ENCODE results near the gene PRKCA. TPM values are rescaled to one million over a fixed set of nuclear protein-coding genes. Genes with fewer than 3 reads are reported as not detected.

The PRKCA gene
- total and polyA plus RNA-seq, 2 experiments from 2014 or later: 6.4 to 35.4 TPM

DNA sequence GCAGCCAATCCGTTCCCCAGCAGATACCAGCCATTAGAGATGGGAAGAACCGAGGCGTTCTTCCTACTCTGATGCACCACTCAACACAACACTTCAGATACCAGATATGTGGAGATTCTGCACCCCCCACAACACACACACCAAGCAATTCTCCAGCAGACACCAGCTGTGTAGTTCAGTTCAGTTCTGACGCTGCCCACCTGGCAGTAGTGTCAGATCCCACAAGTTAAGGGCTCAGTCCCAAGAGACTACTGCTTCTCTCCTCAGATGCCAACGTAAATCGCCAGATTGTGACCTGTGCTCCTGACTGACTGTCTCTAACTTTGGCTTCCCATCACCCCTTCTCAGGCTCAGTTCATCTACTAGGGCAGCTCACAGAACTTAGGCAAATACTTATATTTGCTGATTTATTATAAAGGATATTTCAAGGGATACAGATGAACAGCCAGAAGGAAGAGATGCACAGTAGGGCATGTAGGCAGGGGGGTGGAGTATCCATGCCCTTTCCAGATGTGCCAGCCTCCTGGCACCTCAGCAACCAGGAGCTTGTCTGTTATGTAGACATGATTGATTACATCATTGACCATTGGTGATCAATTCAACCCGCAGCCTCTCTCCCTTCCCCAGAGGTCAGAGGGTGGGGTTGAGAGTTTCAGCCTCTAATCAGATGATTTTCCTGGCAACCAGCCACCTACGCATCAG lies 110.6 kb downstream of the PRKCA start:
- no peaks in the 10 kb centered on the region for H3K27me3 ChIP-seq (ENCODE audit: insufficient read depth)
- no peak overlapping the region for H3K27ac ChIP-seq (ENCODE audit: low read depth)
- H3K27ac Mint-ChIP-seq: no peak overlapping the region
- no peaks in the 10 kb centered on the region for H3K36me3 ChIP-seq (ENCODE audit: insufficient read depth)
- no peak overlapping the region for H3K4me3 Mint-ChIP-seq
- H3K4me1 ChIP-seq (ENCODE audit: insufficient read depth): no peaks in the 10 kb centered on the region
- TF ChIP-seq EZH2phosphoT487 (IDR thresholded peaks at IDR 0.05; ENCODE audit: unreplicated experiment) (no peak), CTCF (conservative IDR thresholded peaks at IDR 0.05; ENCODE audit: low read depth in 2 of 2) (no peak), REST (IDR thresholded peaks at IDR 0.05; ENCODE audit: unreplicated experiment) (no peak), ZNF114 (CRISPR knock-in tag; IDR thresholded peaks at IDR 0.05) (no peak), STAT1 (IDR thresholded peaks at IDR 0.05; ENCODE audit: unreplicated experiment) (no peak), NANOG (IDR thresholded peaks at IDR 0.05; ENCODE audit: borderline replicate concordance) (no peak), JUNB (IDR thresholded peaks at IDR 0.05; ENCODE audit: unreplicated experiment) (no peak), EZH2 (IDR thresholded peaks at IDR 0.05; ENCODE audit: low read depth, unreplicated experiment) (no peak), CREB1 (CRISPR knock-in tag; IDR thresholded peaks at IDR 0.05; ENCODE audit: low read depth) (no peak), POLR2AphosphoS5 (IDR thresholded peaks at IDR 0.05; ENCODE audit: low read depth) (no peak)
- TF ChIP-seq, protein P1, sequence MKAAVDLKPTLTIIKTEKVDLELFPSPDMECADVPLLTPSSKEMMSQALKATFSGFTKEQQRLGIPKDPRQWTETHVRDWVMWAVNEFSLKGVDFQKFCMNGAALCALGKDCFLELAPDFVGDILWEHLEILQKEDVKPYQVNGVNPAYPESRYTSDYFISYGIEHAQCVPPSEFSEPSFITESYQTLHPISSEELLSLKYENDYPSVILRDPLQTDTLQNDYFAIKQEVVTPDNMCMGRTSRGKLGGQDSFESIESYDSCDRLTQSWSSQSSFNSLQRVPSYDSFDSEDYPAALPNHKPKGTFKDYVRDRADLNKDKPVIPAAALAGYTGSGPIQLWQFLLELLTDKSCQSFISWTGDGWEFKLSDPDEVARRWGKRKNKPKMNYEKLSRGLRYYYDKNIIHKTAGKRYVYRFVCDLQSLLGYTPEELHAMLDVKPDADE (IDR thresholded peaks at IDR 0.05): no peak
- TF ChIP-seq, protein P2, sequence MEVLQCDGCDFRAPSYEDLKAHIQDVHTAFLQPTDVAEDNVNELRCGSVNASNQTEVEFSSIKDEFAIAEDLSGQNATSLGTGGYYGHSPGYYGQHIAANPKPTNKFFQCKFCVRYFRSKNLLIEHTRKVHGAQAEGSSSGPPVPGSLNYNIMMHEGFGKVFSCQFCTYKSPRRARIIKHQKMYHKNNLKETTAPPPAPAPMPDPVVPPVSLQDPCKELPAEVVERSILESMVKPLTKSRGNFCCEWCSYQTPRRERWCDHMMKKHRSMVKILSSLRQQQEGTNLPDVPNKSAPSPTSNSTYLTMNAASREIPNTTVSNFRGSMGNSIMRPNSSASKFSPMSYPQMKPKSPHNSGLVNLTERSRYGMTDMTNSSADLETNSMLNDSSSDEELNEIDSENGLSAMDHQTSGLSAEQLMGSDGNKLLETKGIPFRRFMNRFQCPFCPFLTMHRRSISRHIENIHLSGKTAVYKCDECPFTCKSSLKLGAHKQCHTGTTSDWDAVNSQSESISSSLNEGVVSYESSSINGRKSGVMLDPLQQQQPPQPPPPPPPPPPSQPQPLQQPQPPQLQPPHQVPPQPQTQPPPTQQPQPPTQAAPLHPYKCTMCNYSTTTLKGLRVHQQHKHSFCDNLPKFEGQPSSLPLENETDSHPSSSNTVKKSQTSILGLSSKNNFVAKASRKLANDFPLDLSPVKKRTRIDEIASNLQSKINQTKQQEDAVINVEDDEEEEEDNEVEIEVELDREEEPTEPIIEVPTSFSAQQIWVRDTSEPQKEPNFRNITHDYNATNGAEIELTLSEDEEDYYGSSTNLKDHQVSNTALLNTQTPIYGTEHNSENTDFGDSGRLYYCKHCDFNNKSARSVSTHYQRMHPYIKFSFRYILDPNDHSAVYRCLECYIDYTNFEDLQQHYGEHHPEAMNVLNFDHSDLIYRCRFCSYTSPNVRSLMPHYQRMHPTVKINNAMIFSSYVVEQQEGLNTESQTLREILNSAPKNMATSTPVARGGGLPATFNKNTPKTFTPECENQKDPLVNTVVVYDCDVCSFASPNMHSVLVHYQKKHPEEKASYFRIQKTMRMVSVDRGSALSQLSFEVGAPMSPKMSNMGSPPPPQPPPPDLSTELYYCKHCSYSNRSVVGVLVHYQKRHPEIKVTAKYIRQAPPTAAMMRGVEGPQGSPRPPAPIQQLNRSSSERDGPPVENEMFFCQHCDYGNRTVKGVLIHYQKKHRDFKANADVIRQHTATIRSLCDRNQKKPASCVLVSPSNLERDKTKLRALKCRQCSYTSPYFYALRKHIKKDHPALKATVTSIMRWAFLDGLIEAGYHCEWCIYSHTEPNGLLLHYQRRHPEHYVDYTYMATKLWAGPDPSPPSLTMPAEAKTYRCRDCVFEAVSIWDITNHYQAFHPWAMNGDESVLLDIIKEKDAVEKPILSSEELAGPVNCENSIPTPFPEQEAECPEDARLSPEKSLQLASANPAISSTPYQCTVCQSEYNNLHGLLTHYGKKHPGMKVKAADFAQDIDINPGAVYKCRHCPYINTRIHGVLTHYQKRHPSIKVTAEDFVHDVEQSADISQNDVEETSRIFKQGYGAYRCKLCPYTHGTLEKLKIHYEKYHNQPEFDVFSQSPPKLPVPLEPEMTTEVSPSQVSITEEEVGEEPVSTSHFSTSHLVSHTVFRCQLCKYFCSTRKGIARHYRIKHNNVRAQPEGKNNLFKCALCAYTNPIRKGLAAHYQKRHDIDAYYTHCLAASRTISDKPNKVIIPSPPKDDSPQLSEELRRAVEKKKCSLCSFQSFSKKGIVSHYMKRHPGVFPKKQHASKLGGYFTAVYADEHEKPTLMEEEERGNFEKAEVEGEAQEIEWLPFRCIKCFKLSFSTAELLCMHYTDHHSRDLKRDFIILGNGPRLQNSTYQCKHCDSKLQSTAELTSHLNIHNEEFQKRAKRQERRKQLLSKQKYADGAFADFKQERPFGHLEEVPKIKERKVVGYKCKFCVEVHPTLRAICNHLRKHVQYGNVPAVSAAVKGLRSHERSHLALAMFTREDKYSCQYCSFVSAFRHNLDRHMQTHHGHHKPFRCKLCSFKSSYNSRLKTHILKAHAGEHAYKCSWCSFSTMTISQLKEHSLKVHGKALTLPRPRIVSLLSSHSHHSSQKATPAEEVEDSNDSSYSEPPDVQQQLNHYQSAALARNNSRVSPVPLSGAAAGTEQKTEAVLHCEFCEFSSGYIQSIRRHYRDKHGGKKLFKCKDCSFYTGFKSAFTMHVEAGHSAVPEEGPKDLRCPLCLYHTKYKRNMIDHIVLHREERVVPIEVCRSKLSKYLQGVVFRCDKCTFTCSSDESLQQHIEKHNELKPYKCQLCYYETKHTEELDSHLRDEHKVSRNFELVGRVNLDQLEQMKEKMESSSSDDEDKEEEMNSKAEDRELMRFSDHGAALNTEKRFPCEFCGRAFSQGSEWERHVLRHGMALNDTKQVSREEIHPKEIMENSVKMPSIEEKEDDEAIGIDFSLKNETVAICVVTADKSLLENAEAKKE (CRISPR knock-in tag; IDR thresholded peaks at IDR 0.05): no peak
- H3F3A ChIP-seq (replicated peaks; ENCODE audit: low read depth): no peaks in the 10 kb centered on the region
- ATAC-seq: no peak
- no peak overlapping the region for H3K4me3 ChIP-seq
- H2AFZ ChIP-seq: no peak overlapping the region
- no peaks in the 10 kb centered on the region for H3K36me3 Mint-ChIP-seq (ENCODE audit: low read depth)
- no peaks in the 10 kb centered on the region for H3K9me2 ChIP-seq (ENCODE audit: insufficient read depth)
- no peaks in the 10 kb centered on the region for H4K20me1 ChIP-seq (replicated peaks; ENCODE audit: insufficient read depth)
- H3K4me2 ChIP-seq: no peak overlapping the region
- DNase-seq (ENCODE audit: low spot score): no peak
- H3K4me1 Mint-ChIP-seq: peaks cover 10% of the 10 kb centered on the region
- no peaks in the 10 kb centered on the region for H3K79me2 ChIP-seq (replicated peaks; ENCODE audit: insufficient read depth)
- H3K9me3 Mint-ChIP-seq: no peaks in the 10 kb centered on the region
- H3K27me3 Mint-ChIP-seq (ENCODE audit: insufficient read depth, low read depth, poor library complexity): peaks cover 3% of the 10 kb centered on the region
